ENCODE results near the gene DTNBP1.
"Not testable (repeated sequence)": the region's sequence is repeated elsewhere in the genome, so short reads cannot be mapped to it uniquely, and the experiment has no call there.

Gene DTNBP1

GRCh38 chr6:15555101-15556038, 107.5 kb downstream of the DTNBP1 start:
- no peak for DNase-seq

- no peak for DNase-seq
Measured at GRCh38 chr6:15554728-15555100, 108.1 kb downstream of the DTNBP1 start.

GRCh38 chr6:15553736-15554294, 109.0 kb downstream of the DTNBP1 start:
- no peak for DNase-seq

GRCh38 chr6:15553031-15553430, 109.8 kb downstream of the DTNBP1 start:
- DNase-seq: no peak

- DNase-seq: peak; percentile 63
Measured at GRCh38 chr6:15551798-15552197, 111.0 kb downstream of the DTNBP1 start.

- DNase-seq: no peak
Measured at GRCh38 chr6:15551262-15551661, 111.6 kb downstream of the DTNBP1 start.

GRCh38 chr6:15550546-15551123, 112.2 kb downstream of the DTNBP1 start:
- DNase-seq: no peak

- no peak for DNase-seq
Measured at GRCh38 chr6:15549371-15549770, 113.5 kb downstream of the DTNBP1 start.

GRCh38 chr6:15547400-15547799, 115.4 kb downstream of the DTNBP1 start:
- no peak for DNase-seq

GRCh38 chr6:15546591-15546990, 116.2 kb downstream of the DTNBP1 start:
- DNase-seq: no peak

- DNase-seq: no peak
Measured at GRCh38 chr6:15544321-15544900, 118.4 kb downstream of the DTNBP1 start.

- not testable (repeated sequence) for DNase-seq
Measured at GRCh38 chr6:15543332-15543917, 119.4 kb downstream of the DTNBP1 start.

- no peak for DNase-seq
Measured at GRCh38 chr6:15539722-15540270, 123.0 kb downstream of the DTNBP1 start.

- DNase-seq: no peak
Measured at GRCh38 chr6:15538766-15539495, 123.9 kb downstream of the DTNBP1 start.

- no peak for DNase-seq
Measured at GRCh38 chr6:15538106-15538505, 124.7 kb downstream of the DTNBP1 start.

- no peak for DNase-seq
Measured at GRCh38 chr6:15536198-15536955, 126.5 kb downstream of the DTNBP1 start.

- DNase-seq: no peak
Measured at GRCh38 chr6:15535495-15536197, 127.2 kb downstream of the DTNBP1 start.

- no peak for DNase-seq
Measured at GRCh38 chr6:15534974-15535373, 127.9 kb downstream of the DTNBP1 start.

GRCh38 chr6:15533379-15534026, 129.3 kb downstream of the DTNBP1 start:
- no peak for DNase-seq

GRCh38 chr6:15531973-15532372, 130.9 kb downstream of the DTNBP1 start:
- no peak for DNase-seq
